Cardiac fibroblast (primary cell): ENCODE data around the gene ZFP92.
"Not testable (repeated sequence)": the region's sequence is repeated elsewhere in the genome, so short reads cannot be mapped to it uniquely, and the experiment has no call there.

Source experiments
- DNase-seq, 2 donors: peaks; one replicate each; pipeline versions ENCODE4 v3.0.0 to v3.0.0-alpha.2; 2010; ENCODE audit warnings: low read depth in 2 of 2
- H3K4me3 ChIP-seq, 2 donors: replicated peaks in 1 of 2; 1 replicate in 1 of 2; 2 replicates in 1 of 2; pipeline ENCODE4 v1.5.1; 2011; ENCODE audit warnings: low read depth in 2 of 2, low read length in 2 of 2, mild to moderate bottlenecking in 2 of 2, moderate library complexity in 1 of 2
- TF ChIP-seq, protein P1 (sequence below): IDR thresholded peaks from one replicate; pipeline ENCODE4 v1.5.1; 2011; ENCODE audit warnings: low read depth, mild to moderate bottlenecking, low read length, inconsistent platforms

The ZFP92 gene

DNA sequence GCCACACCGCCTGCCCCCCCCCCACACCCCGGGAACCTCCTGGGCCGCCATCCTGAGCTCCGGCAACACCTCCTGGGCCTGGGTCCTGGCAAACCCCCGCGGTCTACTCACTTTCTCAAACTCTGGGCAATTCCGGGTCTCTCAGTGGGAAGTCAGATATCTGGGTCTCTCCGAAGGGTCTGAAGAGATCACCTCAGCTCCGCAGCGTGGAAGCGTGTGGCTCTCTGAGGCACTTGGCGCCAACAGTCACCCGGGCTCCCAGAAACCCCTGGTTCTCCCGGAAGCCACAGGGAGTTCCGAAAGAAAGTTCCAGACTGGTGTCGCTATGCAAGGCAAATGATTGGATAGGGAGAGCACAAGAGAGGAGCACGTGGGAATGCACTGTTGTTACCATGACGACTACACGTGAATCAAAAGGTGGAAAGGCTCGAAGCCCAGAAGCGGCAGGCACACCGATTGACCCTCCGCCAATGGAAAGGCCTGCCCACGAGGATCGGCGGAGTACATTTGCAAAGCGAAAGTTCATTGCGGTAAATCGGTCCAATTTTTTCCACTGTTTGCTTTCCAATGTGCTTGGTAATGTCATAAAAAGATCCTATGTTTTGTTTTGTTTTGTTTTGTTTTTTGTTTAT, 10.0 kb upstream of the ZFP92 start, which contains the start of gene PNMA6E:
Gene PNMA6E (minus strand): TSS at position 218 of the 632 bp plus-strand sequence. CDS start 2,501 bp downstream, outside the sequence.
- H3K4me3 ChIP-seq = no peak within 1 kb of the TSS
- TF ChIP-seq, protein P1, sequence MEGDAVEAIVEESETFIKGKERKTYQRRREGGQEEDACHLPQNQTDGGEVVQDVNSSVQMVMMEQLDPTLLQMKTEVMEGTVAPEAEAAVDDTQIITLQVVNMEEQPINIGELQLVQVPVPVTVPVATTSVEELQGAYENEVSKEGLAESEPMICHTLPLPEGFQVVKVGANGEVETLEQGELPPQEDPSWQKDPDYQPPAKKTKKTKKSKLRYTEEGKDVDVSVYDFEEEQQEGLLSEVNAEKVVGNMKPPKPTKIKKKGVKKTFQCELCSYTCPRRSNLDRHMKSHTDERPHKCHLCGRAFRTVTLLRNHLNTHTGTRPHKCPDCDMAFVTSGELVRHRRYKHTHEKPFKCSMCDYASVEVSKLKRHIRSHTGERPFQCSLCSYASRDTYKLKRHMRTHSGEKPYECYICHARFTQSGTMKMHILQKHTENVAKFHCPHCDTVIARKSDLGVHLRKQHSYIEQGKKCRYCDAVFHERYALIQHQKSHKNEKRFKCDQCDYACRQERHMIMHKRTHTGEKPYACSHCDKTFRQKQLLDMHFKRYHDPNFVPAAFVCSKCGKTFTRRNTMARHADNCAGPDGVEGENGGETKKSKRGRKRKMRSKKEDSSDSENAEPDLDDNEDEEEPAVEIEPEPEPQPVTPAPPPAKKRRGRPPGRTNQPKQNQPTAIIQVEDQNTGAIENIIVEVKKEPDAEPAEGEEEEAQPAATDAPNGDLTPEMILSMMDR = no peak
- no peak for DNase-seq

DNA sequence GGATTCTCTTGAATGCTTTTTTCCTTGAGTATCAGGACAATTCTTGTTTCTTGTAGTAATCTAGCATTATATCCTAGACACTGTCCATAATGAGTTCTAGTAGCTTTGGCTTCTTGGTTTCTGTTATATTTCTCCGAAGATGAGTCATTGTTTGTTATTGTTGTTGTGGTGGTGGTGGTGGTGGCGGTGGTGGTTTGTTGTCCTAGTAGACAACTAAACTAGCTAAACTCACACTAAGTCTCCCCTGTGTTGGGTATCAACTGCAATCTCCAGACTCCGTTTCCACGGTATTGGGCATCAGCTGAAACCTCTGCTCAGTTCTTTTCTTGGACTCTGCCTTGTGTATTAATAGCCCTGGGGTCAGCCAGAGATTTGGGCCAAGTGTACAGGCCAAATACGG, 6.9 kb upstream of the ZFP92 start:
- DNase-seq, H3K4me3 ChIP-seq: not testable (repeated sequence)

DNA sequence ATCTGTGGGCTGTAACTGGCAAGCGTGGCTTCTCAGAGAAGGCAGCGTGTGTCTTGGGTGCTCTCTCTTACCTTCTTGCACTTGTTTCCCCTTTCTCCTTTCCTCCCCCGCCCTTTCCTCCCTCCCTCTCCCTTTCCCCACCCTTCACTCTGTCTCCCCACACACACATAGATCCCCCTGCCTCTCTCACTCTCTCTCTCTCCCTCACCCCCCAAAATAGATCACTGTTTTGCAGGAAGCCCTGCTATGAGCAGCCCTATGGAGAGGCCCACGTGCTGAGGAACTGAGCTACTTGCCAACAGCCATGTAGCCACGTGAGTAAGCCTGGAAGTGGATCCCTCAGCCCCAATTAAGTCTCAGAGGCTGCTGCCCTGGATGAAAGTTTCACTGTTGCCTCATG, 5.8 kb upstream of the ZFP92 start:
- TF ChIP-seq, protein P1 = no peak
- H3K4me3 ChIP-seq = no peak overlapping the region
- no peak for DNase-seq

DNA sequence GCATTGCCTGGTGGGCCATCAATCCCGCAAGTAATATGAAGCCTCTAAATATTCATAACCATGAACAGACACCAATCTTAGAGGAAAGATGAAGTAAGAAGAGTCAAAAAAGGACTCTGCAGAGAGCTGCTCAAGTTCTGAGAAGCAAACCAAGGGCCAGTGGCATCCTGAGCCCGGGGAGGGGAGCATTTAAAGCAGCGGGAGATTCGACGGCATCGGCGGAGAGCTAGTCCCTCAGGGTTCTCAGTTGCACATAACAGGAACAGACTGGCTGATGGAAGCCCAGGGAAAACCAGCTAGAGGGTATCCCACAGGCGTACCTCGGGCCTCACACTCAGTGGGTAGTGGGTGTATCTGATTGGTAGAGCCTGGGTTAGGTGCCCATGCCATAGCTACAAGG, 5.3 kb upstream of the ZFP92 start:
- H3K4me3 ChIP-seq = no peak overlapping the region
- no peak for DNase-seq
- TF ChIP-seq, protein P1 = no peak

DNA sequence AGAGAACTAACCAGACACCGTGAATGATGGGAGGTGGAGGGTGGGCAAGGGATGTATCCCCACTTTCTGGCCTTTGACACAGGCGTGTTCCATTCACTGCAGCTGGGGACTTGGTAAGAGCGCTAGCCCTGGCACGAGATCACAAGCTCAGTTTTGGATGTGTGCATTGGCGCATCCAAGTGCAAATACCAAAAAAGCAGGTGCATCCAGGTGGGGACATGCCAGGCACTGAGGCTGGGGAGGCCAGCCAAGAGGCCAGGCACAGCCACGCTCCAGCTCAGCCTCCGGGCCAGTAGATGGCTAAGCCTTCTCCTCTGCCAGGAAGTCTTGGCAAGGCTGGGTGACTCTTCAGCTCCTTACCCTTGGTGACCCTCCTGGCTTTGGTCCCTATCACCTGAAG, 4.4 kb upstream of the ZFP92 start:
- no peak overlapping the region for H3K4me3 ChIP-seq
- DNase-seq = no peak
- TF ChIP-seq, protein P1 = no peak

DNA sequence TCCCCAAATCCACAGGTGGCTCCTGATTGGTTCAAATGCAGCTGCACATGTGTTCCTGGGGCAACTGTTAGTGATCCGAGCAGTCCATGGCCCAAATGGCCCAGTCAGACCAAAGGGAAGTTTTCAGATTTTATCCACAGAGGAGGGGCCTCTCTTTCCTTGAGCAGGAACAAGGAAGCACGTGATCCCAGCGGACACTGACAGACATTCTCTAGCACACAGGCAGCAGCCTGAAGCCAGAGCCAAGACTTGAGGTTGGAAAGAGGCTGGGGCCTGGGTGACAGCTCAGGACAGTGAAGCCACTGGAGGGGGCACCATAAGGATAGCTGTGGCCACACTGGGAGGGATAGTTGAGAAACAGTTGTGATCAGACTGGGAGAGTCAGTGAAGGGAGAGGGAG, 3.5 kb upstream of the ZFP92 start:
- H3K4me3 ChIP-seq = no peak overlapping the region
- DNase-seq = no peak
- TF ChIP-seq, protein P1 = no peak

DNA sequence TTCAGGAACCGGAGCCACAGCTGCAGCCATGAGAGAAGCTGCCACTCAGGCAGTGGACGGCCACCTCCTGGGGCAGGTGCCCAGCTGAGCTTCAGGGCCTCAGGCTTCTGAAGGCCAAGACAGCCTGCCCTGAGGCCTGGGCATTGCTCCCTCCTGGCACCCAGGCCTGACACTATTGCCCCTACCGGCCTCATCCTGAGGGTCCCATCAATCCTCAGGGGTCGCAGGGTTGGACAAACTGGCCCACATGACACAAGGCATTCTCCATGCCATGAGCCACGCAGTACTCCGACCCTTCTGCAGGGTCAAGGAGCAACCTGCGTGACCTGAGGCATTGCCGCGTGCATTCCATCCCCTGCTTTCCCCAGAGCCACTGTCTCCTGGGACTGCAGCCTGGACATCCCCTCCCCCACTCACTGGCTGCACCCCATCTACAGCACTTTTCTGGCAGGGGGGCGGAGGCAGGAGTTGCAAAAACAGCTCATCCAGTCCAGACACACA, 3.0 kb upstream of the ZFP92 start:
- no peak overlapping the region for H3K4me3 ChIP-seq
- DNase-seq = no peak
- TF ChIP-seq, protein P1 = no peak
